Neuronal stem cell (in vitro differentiated cells): ENCODE results near the gene GRHPR. TPM values are rescaled to one million over a fixed set of nuclear protein-coding genes. Genes with fewer than 3 reads are reported as not detected.
A peak's percentile ranks its signal among the peaks of the same experiment; 100 is the strongest.

Source experiments
- DNase-seq: peaks from one replicate; pipeline ENCODE4 v3.0.0-alpha.2; 2013; ENCODE audit warnings: low spot score
- H2AFZ ChIP-seq: one replicate; pipeline ENCODE4 v1.6.1; 2013; ENCODE audit warnings: mild to moderate bottlenecking, low read length, inconsistent platforms
- H2AK5ac ChIP-seq: 2 replicates; pipeline ENCODE4 v1.6.1; 2013; ENCODE audit warnings: low read depth, mild to moderate bottlenecking, inconsistent platforms, low read length, moderate library complexity, mixed read lengths
- H2BK120ac ChIP-seq: 2 replicates; pipeline ENCODE4 v1.6.1; 2013; ENCODE audit warnings: low read depth, mild to moderate bottlenecking, inconsistent platforms, low read length, moderate library complexity, mixed read lengths
- H2BK12ac ChIP-seq: one replicate; pipeline ENCODE4 v1.6.1; 2013; ENCODE audit warnings: low read length, inconsistent platforms
- H2BK15ac ChIP-seq: 2 replicates; pipeline ENCODE4 v1.6.1; 2013; ENCODE audit warnings: mild to moderate bottlenecking, low read length, inconsistent platforms, mixed read lengths
- H2BK5ac ChIP-seq: one replicate; pipeline ENCODE4 v1.6.1; 2013; ENCODE audit warnings: inconsistent platforms, mild to moderate bottlenecking, low read length, moderate library complexity
- H3K14ac ChIP-seq: one replicate; pipeline ENCODE4 v1.6.1; 2013; ENCODE audit warnings: low read length, inconsistent platforms
- H3K18ac ChIP-seq: 2 replicates; pipeline ENCODE4 v1.6.1; 2013; ENCODE audit warnings: low read length, inconsistent platforms
- H3K23ac ChIP-seq: 2 replicates; pipeline ENCODE4 v1.6.1; 2013; ENCODE audit warnings: low read depth, mild to moderate bottlenecking, mixed read lengths, low read length, inconsistent platforms; ENCODE audit not compliant: poor library complexity
- H3K27ac ChIP-seq: replicated peaks from 3 replicates; pipeline ENCODE4 v1.5.1; 2013; ENCODE audit warnings: low read length, inconsistent platforms
- H3K27me3 ChIP-seq, 3 experiments: 2 replicates each; pipeline ENCODE4 v1.6.1; 2013; ENCODE audit warnings: low read length in 3 of 3, mild to moderate bottlenecking in 2 of 3, inconsistent platforms in 1 of 3, low read depth in 1 of 3, mixed read lengths in 1 of 3, moderate library complexity in 1 of 3; ENCODE audit not compliant: control insufficient read depth in 3 of 3, insufficient read depth in 3 of 3
- H3K36me3 ChIP-seq, 2 donors: replicated peaks in 1 of 2; 2 replicates each; pipeline ENCODE4 v1.6.1; 2013; ENCODE audit warnings: low read length in 2 of 2; ENCODE audit not compliant: control insufficient read depth in 2 of 2, insufficient read depth in 2 of 2
- H3K4ac ChIP-seq: 2 replicates; pipeline ENCODE4 v1.6.1; 2013; ENCODE audit warnings: inconsistent platforms, mild to moderate bottlenecking, low read length, moderate library complexity
- H3K4me1 ChIP-seq, 2 donors: 1 replicate in 1 of 2; 2 replicates in 1 of 2; pipeline ENCODE4 v1.6.1; 2013; ENCODE audit warnings: low read length in 2 of 2, low read depth in 1 of 2; ENCODE audit not compliant: control insufficient read depth in 2 of 2, insufficient read depth in 1 of 2
- H3K4me2 ChIP-seq: one replicate; pipeline ENCODE4 v1.6.1; 2013; ENCODE audit warnings: mild to moderate bottlenecking, low read length, inconsistent platforms; ENCODE audit not compliant: insufficient read depth, poor library complexity, severe bottlenecking
- H3K4me3 ChIP-seq, 2 donors: 2 replicates each; pipeline ENCODE4 v1.5.1; 2013; ENCODE audit warnings: low read length in 2 of 2, mild to moderate bottlenecking in 2 of 2, inconsistent platforms in 1 of 2, moderate library complexity in 1 of 2
- H3K79me1 ChIP-seq: one replicate; pipeline ENCODE4 v1.6.1; 2013; ENCODE audit warnings: low read depth, mild to moderate bottlenecking, inconsistent platforms, low read length, moderate library complexity
- H3K9ac ChIP-seq: one replicate; pipeline ENCODE4 v1.6.1; 2013; ENCODE audit warnings: mild to moderate bottlenecking, low read depth, low read length, inconsistent platforms; ENCODE audit not compliant: poor library complexity
- H3K9me3 ChIP-seq, 2 donors: replicated peaks in 1 of 2; 2 replicates each; pipeline versions ENCODE3 to v1.6.1; 2013; ENCODE audit warnings: low read length in 2 of 2, mild to moderate bottlenecking in 2 of 2, inconsistent platforms in 1 of 2, low read depth in 1 of 2, mixed read lengths in 1 of 2, moderate library complexity in 1 of 2; ENCODE audit not compliant: control insufficient read depth in 2 of 2, insufficient read depth in 1 of 2
- H4K8ac ChIP-seq: one replicate; pipeline ENCODE4 v1.6.1; 2013; ENCODE audit warnings: low read depth, mild to moderate bottlenecking, inconsistent platforms, low read length, moderate library complexity
- H4K91ac ChIP-seq: one replicate; pipeline ENCODE4 v1.6.1; 2013; ENCODE audit warnings: low read length, low read depth, mild to moderate bottlenecking, inconsistent platforms; ENCODE audit not compliant: poor library complexity
- WGBS, 2 donors: extraction: QIAGEN DNeasy Blood & Tissue Kit; methylation state at CpG; one replicate each; pipeline ENCODE4 v1.1.7; 2013; ENCODE audit warnings: missing lambda C conversion rate in 2 of 2, mixed read lengths in 1 of 2; ENCODE audit not compliant: insufficient read length in 2 of 2, insufficient replicate concordance in 1 of 2; ENCODE audit errors: extremely low coverage in 2 of 2; 5-methylcytosine and 5-hydroxymethylcytosine counted together
- polyA plus RNA-seq, 2 experiments: library from polyadenylated mRNA; stranded (reverse); fragments of 200-250 nt; gene quantifications; one replicate each; pipeline ENCODE4 v1.2.3, GENCODE V29; 2013

GRHPR gene
- 139 TPM for polyA plus RNA-seq (2013, experiment 1 of 2)
- 138 TPM for polyA plus RNA-seq (2013, experiment 2 of 2)

- WGBS, 2 donors: no CpG with 5 or more reads among the region's 56 CpGs
- Histone ChIP-seq H2AK5ac (peak within 1 kb of the TSS; percentile 10), H3K4me1 (peaks cover 4 to 20% of the 10 kb centered on the region in 2 donors), H3K27ac (peak within 1 kb of the TSS; percentile 38), H3K4me2 (peak within 1 kb of the TSS; percentile 79), H3K27me3 (no peaks in the 10 kb centered on the region), H3K79me1 (peaks cover 15% of the 10 kb centered on the region), H4K8ac (no peak within 1 kb of the TSS), H4K91ac (no peak within 1 kb of the TSS), H2BK12ac (no peak within 1 kb of the TSS), H3K18ac (peak within 1 kb of the TSS; percentile 99), H2BK15ac (peak within 1 kb of the TSS; percentile 0), H3K23ac (peak within 1 kb of the TSS; percentile 99), H2BK120ac (no peak within 1 kb of the TSS), H3K4ac (no peak within 1 kb of the TSS), H3K14ac (peak within 1 kb of the TSS; percentile 67), H3K36me3 (peaks cover 16 to 40% of the 10 kb centered on the region in 2 donors), H3K9ac (peak within 1 kb of the TSS; percentile 96), H2BK5ac (peak within 1 kb of the TSS; percentile 95), H3K9me3 (no peaks in the 10 kb centered on the region), H2AFZ (peak within 1 kb of the TSS; percentile 94), H3K4me3 (peak within 1 kb of the TSS; percentile 91 to 98)
- DNase-seq: peak; percentile 70
These were observed at the start of gene GRHPR for GRCh38 chr9:37422289-37423104. GRHPR (plus strand) TSS chr9:37422696; CDS start chr9:37422751, 55 bp downstream.

GRCh38 chr9:37372839-37373238 is 49.7 kb upstream of the GRHPR start:
- WGBS, 2 donors: no CpG with 5 or more reads among the region's 3 CpGs
- no peaks in the 10 kb centered on the region for H3K27me3 ChIP-seq
- H4K8ac ChIP-seq: no peak overlapping the region
- H3K4me2 ChIP-seq: no peak overlapping the region
- no peak overlapping the region for H2BK15ac ChIP-seq
- no peak overlapping the region for H2BK120ac ChIP-seq
- no peak overlapping the region for H3K23ac ChIP-seq
- H3K9ac ChIP-seq: no peak overlapping the region
- no peak overlapping the region for H3K4me3 ChIP-seq
- no peak for DNase-seq
- H3K14ac ChIP-seq: no peak overlapping the region
- no peaks in the 10 kb centered on the region for H3K79me1 ChIP-seq
- no peak overlapping the region for H2BK12ac ChIP-seq
- H3K9me3 ChIP-seq: no peaks in the 10 kb centered on the region
- H4K91ac ChIP-seq: no peak overlapping the region
- H2BK5ac ChIP-seq: no peak overlapping the region
- H3K4ac ChIP-seq: no peak overlapping the region
- peaks cover 0 to 1% of the 10 kb centered on the region in 2 donors for H3K4me1 ChIP-seq
- no peak overlapping the region for H3K18ac ChIP-seq
- H3K36me3 ChIP-seq: no peaks in the 10 kb centered on the region
- H2AK5ac ChIP-seq: no peak overlapping the region
- H3K27ac ChIP-seq: no peak overlapping the region
- H2AFZ ChIP-seq: no peak overlapping the region

- Histone ChIP-seq H3K4ac (no peak overlapping the region), H3K79me1 (no peaks in the 10 kb centered on the region), H3K27ac (no peak overlapping the region), H3K4me2 (no peak overlapping the region), H3K27me3 (no peaks in the 10 kb centered on the region), H2BK12ac (no peak overlapping the region), H3K4me1 (peaks cover 0 to 1% of the 10 kb centered on the region in 2 donors), H2BK5ac (no peak overlapping the region), H4K91ac (no peak overlapping the region), H2BK15ac (no peak overlapping the region), H3K14ac (no peak overlapping the region), H3K18ac (no peak overlapping the region), H2BK120ac (no peak overlapping the region), H3K23ac (no peak overlapping the region), H3K4me3 (no peak overlapping the region), H2AFZ (no peak overlapping the region), H3K9ac (no peak overlapping the region), H3K36me3 (no peaks in the 10 kb centered on the region), H3K9me3 (no peaks in the 10 kb centered on the region), H4K8ac (no peak overlapping the region), H2AK5ac (no peak overlapping the region)
- DNase-seq: no peak
- WGBS, 2 donors: no CpG with 5 or more reads among the region's 1 CpG
These were observed 48.9 kb upstream of the GRHPR start for GRCh38 chr9:37373621-37374020.

- no peak overlapping the region for H3K4ac ChIP-seq
- no peak overlapping the region for H3K14ac ChIP-seq
- H3K36me3 ChIP-seq: no peaks in the 10 kb centered on the region
- no peak overlapping the region for H2AFZ ChIP-seq
- no peak overlapping the region for H2BK5ac ChIP-seq
- H3K79me1 ChIP-seq: no peaks in the 10 kb centered on the region
- H4K8ac ChIP-seq: no peak overlapping the region
- H2BK12ac ChIP-seq: no peak overlapping the region
- no CpG with 5 or more reads among the region's 6 CpGs for WGBS, 2 donors
- H3K4me2 ChIP-seq: no peak overlapping the region
- no peak overlapping the region for H4K91ac ChIP-seq
- no peak overlapping the region for H2AK5ac ChIP-seq
- no peak overlapping the region for H3K23ac ChIP-seq
- no peak overlapping the region for H3K27ac ChIP-seq
- H3K4me3 ChIP-seq: no peak overlapping the region
- H3K27me3 ChIP-seq: no peaks in the 10 kb centered on the region
- H3K4me1 ChIP-seq: peaks cover 0 to 1% of the 10 kb centered on the region in 2 donors
- no peaks in the 10 kb centered on the region for H3K9me3 ChIP-seq
- no peak overlapping the region for H2BK120ac ChIP-seq
- H3K18ac ChIP-seq: no peak overlapping the region
- no peak overlapping the region for H3K9ac ChIP-seq
- DNase-seq: no peak
- H2BK15ac ChIP-seq: no peak overlapping the region
These were observed 47.6 kb upstream of the GRHPR start for GRCh38 chr9:37374892-37375291.
